Nucleus accumbens (tissue), 56 donors: ENCODE results near the gene GSTT2B.
"Not testable (repeated sequence)": the region's sequence is repeated elsewhere in the genome, so short reads cannot be mapped to it uniquely, and the experiment has no call there.

Source experiments
- DNase-seq, 56 donors: peaks; one replicate each; lab custom pipeline; 2025; lab: John Stamatoyannopoulos, UW

The GSTT2B gene

DNA sequence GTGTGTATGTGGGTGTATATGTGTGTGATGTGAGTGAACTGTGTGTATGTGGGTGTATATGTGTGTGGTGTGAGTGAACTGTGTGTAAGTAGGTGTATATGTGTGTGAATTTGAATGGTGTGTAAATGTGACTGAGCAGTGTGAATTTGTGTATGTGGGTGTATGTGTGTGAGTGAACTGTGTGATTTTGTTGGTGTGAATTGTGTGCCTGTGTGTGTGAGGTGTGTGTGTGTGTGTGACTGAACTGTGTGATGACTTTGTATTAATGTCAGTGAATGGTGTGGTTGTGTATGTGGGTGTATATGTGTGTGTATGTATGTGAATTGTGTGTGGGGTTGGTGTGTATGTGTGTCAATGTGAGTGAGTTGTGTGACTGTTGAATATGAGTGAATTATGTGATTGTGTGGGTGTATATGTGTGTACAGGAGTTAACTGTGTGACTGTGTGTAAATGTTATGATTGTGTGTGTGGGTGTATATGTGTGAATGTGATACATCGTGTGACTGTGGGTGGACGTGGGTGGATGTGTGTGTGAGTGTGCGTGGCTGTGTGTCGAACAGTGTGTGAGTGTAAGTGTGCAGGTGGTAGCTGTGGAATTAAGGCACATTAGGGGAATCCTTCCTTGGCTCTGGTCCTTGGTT is 25.7 kb upstream of the GSTT2B start:
- not testable (repeated sequence) for DNase-seq

DNA sequence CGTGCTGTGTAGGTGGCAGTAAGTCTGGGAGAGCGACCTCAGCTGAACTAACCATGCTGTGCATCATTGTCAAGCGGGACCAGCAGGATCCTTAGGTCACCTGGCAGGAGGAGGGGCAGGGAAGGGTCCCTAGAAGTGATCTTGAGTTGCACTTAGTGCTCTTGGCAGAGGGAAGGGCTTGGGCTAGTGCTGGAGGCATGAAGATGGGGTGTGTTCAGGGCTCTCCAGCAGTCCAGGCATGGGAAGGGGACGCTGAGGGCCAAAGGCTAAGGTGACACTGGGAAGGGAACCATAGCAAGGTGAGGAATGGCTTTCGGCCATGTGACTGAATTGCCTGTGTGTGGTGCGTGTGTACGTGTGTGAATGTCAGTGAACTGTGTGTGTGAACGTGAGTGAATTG is 25.1 kb upstream of the GSTT2B start:
- DNase-seq: not testable (repeated sequence)

DNA sequence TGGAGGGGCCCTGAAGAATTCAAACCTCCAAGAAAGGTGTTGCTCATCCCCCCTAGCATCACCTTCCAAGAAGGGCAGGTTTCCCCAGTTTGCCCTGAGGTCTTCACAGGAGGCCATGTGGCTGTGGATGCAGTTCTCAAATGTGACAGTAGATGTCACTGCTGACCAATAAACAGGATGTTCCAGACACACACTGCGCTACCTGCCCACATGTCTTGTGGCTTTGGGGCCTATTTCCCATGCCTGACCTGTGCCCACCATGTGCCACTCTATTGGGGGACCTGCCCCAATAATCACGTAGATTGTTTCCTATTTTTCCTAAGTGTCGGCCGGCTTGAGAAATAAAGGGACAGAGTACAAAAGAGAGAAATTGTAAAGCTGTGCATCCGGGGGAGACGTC is 23.4 kb upstream of the GSTT2B start:
- peak in 8 of 56 donors; percentile 6 to 51 (median 30) for DNase-seq

DNA sequence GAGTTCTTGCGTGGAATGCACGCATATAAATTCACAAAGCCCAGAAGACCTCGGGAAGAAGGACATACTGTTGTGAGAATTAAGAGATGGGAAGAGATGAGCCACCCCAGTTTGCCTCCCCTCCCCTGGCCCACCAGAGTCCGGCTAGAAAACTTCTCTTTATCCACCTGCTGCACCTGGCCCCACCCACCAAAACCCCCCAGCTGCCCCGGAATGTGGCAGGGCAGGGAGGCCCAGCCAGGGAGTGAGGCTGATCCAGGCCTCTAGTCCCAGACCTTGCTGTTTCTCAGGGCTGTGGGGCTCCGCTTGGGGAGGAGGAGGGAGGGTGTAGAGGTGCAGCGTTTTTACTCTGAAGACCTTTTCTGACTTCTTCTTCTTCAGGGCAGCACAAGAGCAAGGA is 19.6 kb upstream of the GSTT2B start:
- DNase-seq: not testable (repeated sequence)

DNA sequence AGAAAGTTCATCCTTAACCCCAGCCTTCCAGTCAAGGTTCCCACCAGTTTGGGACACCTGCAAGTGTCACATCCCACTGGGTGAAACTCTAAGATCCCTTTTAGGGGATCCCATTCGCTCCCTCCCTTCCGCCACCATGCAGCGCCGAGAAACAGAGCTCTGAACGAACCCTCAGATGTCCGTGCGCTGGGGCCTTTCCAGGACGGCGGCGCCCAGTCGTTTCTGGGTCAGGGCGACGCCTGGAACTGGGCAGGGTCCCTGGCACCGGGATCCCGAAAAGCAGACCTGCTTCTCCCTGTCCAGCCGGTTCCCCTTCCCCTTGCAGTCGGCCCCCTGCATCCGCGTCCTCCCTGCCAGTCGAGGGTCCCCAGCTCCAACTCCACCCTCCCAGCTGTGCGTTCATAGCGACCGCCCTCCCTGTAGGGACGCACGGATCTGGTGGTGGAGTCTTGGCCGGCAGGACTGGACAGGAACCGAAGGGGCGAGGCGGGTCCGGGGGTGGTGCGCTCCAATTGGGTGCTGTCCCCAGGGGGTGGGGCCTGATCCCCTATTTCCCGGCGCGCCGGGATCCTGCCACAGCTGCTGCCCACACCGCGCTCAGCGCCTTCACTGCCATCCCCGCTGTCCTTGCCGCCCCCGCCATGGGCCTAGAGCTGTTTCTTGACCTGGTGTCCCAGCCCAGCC is 18.7 kb upstream of the GSTT2B start, which contains the start of gene GSTT2:
TSS of gene GSTT2 (plus strand) at position 578 of the 684 bp plus-strand sequence.
- DNase-seq: not testable (repeated sequence)

DNA sequence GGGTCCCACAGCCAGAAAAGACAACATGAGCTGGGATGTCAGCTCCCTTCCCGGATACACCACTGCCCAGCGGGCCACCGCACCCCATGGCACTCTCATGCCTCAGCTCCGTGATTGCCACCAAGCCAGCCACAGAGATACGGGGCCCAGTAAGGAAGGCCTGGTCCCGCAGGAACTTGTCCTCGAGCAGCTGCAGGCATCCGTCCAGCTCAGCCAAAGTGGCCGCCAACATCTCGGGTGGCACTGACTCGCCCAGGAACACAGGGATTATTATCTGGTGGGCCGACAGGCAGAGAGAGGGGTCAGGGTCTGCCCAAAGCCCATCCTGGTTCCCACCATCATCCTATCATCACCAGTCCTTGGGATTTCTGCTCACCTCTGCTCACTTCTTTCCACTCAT is 16.3 kb upstream of the GSTT2B start:
- DNase-seq: not testable (repeated sequence)

DNA sequence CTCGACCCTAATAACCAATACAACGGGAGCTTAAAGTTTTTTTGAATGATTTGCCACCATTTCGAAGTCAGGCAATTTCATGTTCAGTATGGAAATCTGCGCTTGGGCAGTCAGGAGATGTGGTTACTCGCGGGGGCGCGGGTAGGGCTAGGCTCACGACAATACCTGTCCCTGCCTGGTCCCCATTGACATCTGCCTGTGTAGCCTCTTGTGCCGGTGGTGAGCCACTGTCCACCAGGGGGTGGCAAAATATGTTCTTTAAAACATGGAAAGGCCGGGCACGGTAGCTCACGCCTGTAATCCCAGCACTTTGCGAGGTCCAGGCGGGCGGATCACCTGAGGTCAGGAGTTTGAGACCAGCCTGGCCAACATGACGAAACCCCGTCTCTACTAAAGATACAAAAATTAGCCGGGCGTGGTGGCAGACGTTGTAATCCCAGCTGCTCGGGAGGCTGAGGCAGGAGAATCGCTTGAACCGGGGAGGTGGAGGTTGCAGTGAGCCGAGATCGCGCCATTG is 13.9 kb upstream of the GSTT2B start:
- DNase-seq: not testable (repeated sequence)

DNA sequence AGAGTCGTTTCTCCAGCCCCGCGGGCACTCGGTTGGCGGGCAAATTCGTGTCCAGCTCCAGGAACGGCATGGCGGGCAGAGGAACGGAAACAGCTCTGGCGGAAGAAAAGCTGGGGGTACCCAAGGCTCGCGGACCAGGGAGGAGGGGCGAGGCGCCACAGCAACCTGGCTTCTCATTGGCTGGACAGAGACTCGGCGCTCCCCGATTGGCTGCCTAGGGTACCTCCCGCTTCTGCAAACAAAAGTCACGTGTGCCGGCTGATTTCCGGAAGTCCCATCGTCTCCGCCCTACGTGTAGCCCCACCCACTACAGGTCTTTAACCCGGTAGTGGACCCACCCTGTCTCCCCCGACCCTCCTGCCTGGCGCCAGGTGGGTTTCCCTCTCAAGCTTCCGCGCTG is 13.3 kb upstream of the GSTT2B start, which contains the start of gene DDT:
TSS of gene DDT (minus strand) at position 97 of the 400 bp plus-strand sequence. CDS start at position 70, 27 bp downstream.
- DNase-seq: not testable (repeated sequence)

DNA sequence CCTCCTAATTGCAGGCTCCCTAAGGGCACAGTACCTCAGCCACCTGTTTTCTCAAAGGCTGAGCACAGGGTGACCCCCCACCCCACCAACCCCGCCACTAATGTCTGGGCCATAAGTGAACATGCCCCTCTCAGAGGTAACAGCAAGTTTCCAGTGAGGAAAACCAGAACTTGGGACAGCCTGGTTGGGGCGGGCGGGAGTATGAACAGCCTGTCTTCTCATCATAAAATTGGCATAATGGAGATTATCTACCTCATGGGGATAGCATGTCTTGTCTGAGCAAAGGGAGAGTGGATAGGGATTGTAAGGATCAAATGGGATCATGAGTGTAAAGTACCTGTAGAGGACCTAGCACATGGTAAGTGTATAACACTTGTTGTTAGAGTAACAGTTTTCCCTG is 10.9 kb upstream of the GSTT2B start:
- DNase-seq: not testable (repeated sequence)

DNA sequence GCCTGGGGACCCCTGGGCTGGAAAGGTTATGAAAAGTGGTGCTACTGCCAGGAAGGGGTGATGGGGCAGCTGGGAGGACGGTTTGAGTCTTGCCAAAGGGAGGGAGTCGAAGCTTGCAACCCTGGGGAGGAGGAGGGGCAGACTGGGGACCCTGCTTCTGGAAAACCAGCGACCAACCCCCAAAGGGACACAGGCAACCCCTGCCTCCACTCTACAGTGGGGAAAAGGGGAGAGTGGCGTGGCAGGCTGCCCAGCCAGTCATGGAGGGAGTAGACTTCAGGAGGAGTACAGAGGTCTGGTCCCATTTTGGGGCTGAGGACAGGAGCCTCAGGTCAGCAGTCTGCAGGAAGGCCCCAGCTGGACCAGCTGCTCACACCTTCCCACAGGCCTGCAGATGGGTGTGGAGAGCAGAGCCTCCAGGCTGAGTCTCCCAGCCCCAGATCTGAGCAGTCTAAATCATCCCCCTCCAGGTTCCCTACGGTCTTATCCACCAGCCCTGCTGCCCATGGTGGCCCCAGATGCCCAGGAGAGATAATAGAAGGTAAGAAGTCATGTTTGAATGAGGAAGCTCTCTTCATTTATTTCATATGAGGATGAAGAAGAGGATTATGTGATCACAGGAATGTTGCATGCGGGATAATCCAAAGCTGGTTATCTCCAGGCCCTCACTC is 10.0 kb upstream of the GSTT2B start:
- no peak for DNase-seq

DNA sequence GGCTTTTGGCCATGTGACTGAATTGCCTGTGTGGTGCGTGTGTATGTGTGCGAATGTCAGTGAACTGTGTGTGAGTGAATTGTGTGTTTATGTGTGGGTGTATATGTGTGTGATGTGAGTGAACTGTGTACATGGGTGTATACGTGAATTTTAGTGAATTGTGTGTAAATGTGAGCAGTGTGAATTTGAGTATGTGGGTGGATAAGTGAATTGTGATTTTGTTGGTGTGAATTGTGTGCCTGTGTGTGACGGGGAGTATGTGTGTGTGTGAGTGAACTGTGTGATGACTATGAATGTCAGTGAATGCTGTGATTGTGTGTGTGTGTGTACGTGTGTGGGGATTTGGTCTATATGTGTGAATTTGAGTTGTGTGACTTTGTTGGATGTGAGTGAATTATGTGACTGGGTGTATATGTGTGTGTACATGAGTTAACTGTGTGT is 9.2 kb upstream of the GSTT2B start:
- DNase-seq: no peak

DNA sequence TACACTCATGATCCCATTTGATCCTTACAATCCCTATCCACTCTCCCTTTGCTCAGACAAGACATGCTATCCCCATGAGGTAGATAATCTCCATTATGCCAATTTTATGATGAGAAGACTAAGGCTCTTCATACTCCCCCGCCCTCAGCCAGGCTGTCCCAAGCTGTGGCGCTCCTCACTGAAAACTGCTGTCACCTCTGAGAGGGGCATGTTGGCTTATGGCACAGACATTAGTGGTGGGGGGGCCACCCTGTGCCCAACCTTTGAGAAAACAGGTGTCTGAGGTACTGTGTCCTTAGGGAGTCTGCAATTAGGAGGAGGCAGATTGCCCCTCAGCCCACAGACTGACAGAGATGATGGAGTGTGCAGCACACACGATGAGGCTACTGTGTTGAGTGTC is 8.1 kb upstream of the GSTT2B start:
- no peak for DNase-seq

DNA sequence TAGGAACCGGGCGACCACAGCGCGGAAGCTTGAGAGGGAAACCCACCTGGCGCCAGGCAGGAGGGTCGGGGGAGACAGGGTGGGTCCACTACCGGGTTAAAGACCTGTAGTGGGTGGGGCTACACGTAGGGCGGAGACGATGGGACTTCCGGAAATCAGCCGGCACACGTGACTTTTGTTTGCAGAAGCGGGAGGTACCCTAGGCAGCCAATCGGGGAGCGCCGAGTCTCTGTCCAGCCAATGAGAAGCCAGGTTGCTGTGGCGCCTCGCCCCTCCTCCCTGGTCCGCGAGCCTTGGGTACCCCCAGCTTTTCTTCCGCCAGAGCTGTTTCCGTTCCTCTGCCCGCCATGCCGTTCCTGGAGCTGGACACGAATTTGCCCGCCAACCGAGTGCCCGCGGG is 5.6 kb upstream of the GSTT2B start, which contains the start of gene DDTL:
TSS of gene DDTL (plus strand) at position 321 of the 400 bp plus-strand sequence. CDS start at position 348, 27 bp downstream.
- not testable (repeated sequence) for DNase-seq

DNA sequence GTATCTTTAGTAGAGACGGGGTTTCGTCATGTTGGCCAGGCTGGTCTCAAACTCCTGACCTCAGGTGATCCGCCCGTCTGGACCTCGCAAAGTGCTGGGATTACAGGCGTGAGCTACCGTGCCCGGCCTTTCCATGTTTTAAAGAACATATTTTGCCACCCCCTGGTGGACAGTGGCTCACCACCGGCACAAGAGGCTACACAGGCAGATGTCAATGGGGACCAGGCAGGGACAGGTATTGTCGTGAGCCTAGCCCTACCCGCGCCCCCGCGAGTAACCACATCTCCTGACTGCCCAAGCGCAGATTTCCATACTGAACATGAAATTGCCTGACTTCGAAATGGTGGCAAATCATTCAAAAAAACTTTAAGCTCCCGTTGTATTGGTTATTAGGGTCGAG is 5.1 kb upstream of the GSTT2B start:
- not testable (repeated sequence) for DNase-seq

DNA sequence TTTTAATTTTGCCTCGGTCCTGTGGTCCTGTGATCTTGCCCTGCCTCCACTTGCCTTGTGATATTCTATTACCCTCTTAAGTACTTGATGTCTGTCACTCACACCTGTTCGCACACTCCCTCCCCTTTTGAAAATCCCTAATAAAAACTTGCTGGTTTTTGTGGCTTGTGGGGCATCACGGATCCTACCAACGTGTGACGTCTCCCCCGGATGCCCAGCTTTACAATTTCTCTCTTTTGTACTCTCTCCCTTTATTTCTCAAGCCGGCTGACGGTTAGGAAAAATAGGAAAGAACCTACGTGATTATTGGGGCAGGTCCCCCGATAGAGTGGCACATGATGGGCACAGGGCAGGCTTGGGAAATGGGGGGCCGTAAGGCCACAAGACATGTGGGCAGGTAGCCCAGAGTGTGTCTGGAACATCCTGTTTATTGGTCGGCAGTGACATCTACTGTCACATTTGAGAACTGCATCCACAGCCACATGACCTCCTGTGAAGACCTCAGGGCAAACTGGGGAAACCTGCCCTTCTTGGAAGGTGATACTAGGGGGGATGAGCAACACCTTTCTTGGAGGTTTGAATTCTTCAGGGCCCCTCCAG is 4.6 kb downstream of the GSTT2B start:
- DNase-seq: peak in 51 of 56 donors; percentile 11 to 90 (median 64)

DNA sequence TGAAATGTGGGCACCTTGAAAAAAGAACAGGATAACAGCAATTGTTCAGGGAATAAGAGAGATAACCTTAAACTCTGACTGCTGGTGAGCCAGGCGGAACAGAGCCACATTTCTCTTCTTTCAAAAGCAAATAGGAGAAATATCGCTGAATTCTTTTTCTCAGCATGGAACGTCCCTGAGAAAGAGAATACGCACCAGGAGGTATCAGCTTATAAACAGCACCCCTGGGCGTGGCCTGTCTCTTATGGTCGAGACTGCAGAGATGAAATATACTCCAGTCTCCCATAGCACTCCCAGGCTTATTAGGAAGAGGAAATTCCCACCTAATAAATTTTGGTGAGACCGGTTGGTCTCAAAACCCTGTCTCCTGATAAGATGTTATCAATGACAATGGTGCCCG is 5.1 kb downstream of the GSTT2B start:
- not testable (repeated sequence) for DNase-seq

DNA sequence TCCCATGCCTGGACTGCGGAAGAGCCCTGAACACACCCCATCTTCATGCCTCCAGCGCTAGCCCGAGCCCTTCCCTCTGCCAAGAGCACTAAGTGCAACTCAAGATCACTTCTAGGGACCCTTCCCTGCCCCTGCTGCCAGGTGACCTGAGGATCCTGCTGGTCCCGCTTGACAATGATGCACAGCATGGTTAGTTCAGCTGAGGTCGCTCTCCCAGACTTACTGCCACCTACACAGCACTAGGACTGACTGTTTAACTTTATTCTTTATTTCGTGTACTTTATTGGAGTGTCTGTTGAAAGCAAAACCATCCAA is 6.0 kb downstream of the GSTT2B start:
- not testable (repeated sequence) for DNase-seq

DNA sequence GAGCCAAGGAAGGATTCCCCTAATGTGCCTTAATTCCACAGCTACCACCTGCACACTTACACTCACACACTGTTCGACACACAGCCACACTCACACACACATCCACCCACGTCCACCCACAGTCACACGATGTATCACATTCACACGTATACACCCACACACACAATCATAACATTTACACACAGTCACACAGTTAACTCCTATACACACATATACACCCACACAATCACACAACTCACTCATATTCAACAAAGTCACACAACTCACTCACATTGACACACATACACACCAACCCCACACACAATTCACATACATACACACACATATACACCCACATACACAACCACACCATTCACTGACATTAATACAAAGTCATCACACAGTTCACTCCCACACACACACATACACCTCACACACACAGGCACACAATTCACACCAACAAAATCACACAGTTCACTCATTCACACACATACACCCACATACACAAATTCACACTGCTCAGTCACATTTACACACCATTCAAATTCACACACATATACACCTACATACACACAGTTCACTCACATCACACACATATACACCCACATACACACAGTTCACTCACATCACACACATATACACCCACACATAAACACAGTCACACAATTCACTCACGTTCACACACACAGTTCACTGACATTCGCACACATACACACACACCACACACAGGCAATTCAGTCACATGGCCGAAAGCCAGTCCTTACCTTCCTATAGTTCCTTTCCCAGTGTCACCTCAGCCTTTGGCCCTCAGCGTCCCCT is 6.6 kb downstream of the GSTT2B start:
- not testable (repeated sequence) for DNase-seq

DNA sequence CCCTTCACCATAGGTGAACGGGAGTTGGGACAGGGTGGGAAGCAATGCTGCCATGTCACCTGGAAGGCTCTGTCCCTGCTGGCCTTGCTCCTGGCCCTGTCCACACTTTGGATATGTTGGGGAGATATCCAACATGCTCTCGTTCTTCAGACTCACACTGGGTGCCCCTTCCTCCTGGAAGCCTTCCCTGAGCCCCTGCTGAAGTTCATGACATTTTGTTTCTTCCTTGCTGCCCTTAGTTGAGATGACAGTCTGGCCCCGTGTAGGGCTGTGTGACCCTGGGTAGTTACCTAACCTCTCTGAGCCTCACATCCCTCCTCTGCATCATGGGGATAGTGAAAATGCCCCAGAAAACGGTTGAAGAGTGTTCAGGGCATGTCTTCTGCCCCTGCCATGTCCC is 7.5 kb downstream of the GSTT2B start:
- not testable (repeated sequence) for DNase-seq
